ENCODE results near the gene SMNDC1.
"Not testable (repeated sequence)": the region's sequence is repeated elsewhere in the genome, so short reads cannot be mapped to it uniquely, and the experiment has no call there.

The SMNDC1 gene

DNA sequence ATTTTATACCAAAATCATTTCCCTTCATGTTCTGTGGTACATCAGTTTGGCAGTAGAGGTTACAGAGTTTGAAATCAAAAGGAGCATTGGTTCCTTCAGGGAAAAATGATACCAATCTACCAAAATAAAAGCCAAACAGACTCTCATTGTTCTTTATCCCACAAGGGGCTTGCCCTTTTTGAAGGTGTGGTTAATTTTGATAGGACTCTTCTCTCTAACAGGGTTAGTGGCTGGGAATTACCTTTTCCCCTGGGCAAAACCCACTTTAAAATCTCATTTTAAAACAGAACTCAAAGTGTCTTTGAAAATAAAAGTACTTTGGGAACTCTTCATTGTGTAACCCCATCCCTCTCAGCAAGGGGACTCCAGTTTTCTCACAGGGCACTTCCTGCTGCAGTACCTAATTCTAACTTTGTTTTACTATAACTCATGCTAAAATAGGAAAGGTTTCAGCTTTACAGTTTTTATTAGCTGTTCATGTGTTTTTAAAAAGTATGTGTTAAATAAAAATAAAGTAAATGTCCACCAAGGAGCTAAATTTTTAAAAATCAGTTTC is 30.6 kb downstream of the SMNDC1 start:
- Histone ChIP-seq H3K4me2 (ENCODE audit: low read depth, low read length, poor library complexity, severe bottlenecking) (peak overlapping the region; percentile 28), H3K4me3 (ENCODE audit: low read length, poor library complexity, severe bottlenecking) (no peak overlapping the region), H4K20me1 (ENCODE audit: insufficient read depth, low read length, poor library complexity, severe bottlenecking) (no peaks in the 10 kb centered on the region)

DNA sequence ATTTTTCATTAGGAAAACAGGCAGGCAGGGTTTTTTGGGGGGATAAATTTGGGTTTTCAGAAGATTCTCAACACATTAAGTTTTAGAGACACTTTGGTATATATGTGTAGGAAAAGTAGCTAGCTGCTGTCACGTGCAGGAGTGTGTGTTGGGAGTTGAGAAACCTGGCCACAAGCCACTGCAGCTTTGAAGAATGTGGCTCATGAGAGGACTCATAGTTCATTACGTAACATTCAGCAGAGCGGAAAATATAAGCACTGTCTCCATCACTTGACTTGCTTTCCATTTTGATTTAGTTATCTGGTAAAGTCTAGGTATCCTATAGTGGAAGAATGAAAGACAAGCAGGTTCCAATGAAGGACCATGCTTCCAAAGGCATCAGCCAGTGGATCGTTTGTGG is 31.2 kb downstream of the SMNDC1 start:
- Histone ChIP-seq H3K4me2 (ENCODE audit: low read depth, low read length, poor library complexity, severe bottlenecking) (peak overlapping the region; percentile 28), H3K9ac (ENCODE audit: low read depth, low read length, poor library complexity, severe bottlenecking) (no peak overlapping the region), H3K9me3 (ENCODE audit: insufficient read depth, low read depth, low read length) (no peaks in the 10 kb centered on the region), H3K4me3 (ENCODE audit: low read length, poor library complexity, severe bottlenecking) (no peak overlapping the region), H3K79me2 (ENCODE audit: insufficient read depth, low read length) (peaks cover 6% of the 10 kb centered on the region; the same call in 1 of the 2 replicates), H3K4me1 (ENCODE audit: insufficient read depth, low read length, poor library complexity, severe bottlenecking) (peaks cover 62% of the 10 kb centered on the region), H3K27me3 (ENCODE audit: insufficient read depth, low read length, poor library complexity, severe bottlenecking) (no peaks in the 10 kb centered on the region), H3K36me3 (ENCODE audit: insufficient read depth, low read length) (no peaks in the 10 kb centered on the region), H3K9me2 (replicated peaks; ENCODE audit: low read depth, low read length) (no peaks in the 10 kb centered on the region), H3F3A (ENCODE audit: low read depth) (no peaks in the 10 kb centered on the region), H2AFZ (ENCODE audit: low read length) (no peak overlapping the region), H4K20me1 (ENCODE audit: insufficient read depth, low read length, poor library complexity, severe bottlenecking) (no peaks in the 10 kb centered on the region)
- no peak for TF ChIP-seq EZH2phosphoT487 (IDR thresholded peaks at IDR 0.05; ENCODE audit: borderline replicate concordance)
- TF ChIP-seq, protein P1, sequence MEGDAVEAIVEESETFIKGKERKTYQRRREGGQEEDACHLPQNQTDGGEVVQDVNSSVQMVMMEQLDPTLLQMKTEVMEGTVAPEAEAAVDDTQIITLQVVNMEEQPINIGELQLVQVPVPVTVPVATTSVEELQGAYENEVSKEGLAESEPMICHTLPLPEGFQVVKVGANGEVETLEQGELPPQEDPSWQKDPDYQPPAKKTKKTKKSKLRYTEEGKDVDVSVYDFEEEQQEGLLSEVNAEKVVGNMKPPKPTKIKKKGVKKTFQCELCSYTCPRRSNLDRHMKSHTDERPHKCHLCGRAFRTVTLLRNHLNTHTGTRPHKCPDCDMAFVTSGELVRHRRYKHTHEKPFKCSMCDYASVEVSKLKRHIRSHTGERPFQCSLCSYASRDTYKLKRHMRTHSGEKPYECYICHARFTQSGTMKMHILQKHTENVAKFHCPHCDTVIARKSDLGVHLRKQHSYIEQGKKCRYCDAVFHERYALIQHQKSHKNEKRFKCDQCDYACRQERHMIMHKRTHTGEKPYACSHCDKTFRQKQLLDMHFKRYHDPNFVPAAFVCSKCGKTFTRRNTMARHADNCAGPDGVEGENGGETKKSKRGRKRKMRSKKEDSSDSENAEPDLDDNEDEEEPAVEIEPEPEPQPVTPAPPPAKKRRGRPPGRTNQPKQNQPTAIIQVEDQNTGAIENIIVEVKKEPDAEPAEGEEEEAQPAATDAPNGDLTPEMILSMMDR (conservative IDR thresholded peaks at IDR 0.05; ENCODE audit: low read length): no peak

More for the DNA sequence above, 30.6 kb downstream of the SMNDC1 start:
- Histone ChIP-seq H3K4me1 (ENCODE audit: insufficient read depth, low read length, poor library complexity, severe bottlenecking) (peaks cover 62% of the 10 kb centered on the region), H3K9me2 (replicated peaks; ENCODE audit: low read depth, low read length) (no peaks in the 10 kb centered on the region), H3K9me3 (ENCODE audit: insufficient read depth, low read depth, low read length) (no peaks in the 10 kb centered on the region), H3K79me2 (ENCODE audit: insufficient read depth, low read length) (peaks cover 3% of the 10 kb centered on the region; the same call in 1 of the 2 replicates), H3K9ac (ENCODE audit: low read depth, low read length, poor library complexity, severe bottlenecking) (no peak overlapping the region), H3K36me3 (ENCODE audit: insufficient read depth, low read length) (no peaks in the 10 kb centered on the region), H2AFZ (ENCODE audit: low read length) (no peak overlapping the region), H3K27me3 (ENCODE audit: insufficient read depth, low read length, poor library complexity, severe bottlenecking) (no peaks in the 10 kb centered on the region), H3F3A (ENCODE audit: low read depth) (no peaks in the 10 kb centered on the region)
- TF ChIP-seq, protein P1 (conservative IDR thresholded peaks at IDR 0.05; ENCODE audit: low read length): no peak
- TF ChIP-seq EZH2phosphoT487 (IDR thresholded peaks at IDR 0.05; ENCODE audit: borderline replicate concordance): no peak

DNA sequence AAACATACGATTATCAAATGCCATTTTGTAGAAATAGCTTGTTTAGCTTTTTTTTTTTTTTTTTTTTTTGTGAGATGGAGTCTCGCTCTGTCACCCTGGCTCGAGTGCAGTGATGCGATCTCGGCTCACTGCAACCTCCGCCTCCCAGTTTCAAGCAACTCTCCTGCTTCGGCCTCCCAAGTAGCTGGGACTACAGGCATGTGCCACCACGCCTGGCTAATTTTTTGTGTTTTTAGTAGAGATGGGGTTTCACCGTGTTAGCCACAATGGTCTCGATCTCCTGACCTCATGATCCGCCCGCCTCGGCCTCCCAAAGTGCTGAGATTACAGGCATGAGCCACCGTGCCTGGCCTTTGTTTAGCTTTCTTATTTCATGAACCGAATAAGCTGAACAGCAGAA is 31.7 kb downstream of the SMNDC1 start:
- H3K9me2 ChIP-seq (replicated peaks; ENCODE audit: low read depth, low read length); H3F3A ChIP-seq (ENCODE audit: low read depth); H4K20me1 ChIP-seq (ENCODE audit: insufficient read depth, low read length, poor library complexity, severe bottlenecking); H3K4me2 ChIP-seq (ENCODE audit: low read depth, low read length, poor library complexity, severe bottlenecking); H3K27me3 ChIP-seq (ENCODE audit: insufficient read depth, low read length, poor library complexity, severe bottlenecking); H3K9me3 ChIP-seq (ENCODE audit: insufficient read depth, low read depth, low read length); H2AFZ ChIP-seq (ENCODE audit: low read length); H3K36me3 ChIP-seq (ENCODE audit: insufficient read depth, low read length); H3K4me3 ChIP-seq (ENCODE audit: low read length, poor library complexity, severe bottlenecking); H3K9ac ChIP-seq (ENCODE audit: low read depth, low read length, poor library complexity, severe bottlenecking); H3K79me2 ChIP-seq (ENCODE audit: insufficient read depth, low read length): not testable (repeated sequence)
- peaks cover 61% of the 10 kb centered on the region for H3K4me1 ChIP-seq (ENCODE audit: insufficient read depth, low read length, poor library complexity, severe bottlenecking)

Data from Loucy (cell line).